ENCODE measurements around the gene GPR137.

DNA sequence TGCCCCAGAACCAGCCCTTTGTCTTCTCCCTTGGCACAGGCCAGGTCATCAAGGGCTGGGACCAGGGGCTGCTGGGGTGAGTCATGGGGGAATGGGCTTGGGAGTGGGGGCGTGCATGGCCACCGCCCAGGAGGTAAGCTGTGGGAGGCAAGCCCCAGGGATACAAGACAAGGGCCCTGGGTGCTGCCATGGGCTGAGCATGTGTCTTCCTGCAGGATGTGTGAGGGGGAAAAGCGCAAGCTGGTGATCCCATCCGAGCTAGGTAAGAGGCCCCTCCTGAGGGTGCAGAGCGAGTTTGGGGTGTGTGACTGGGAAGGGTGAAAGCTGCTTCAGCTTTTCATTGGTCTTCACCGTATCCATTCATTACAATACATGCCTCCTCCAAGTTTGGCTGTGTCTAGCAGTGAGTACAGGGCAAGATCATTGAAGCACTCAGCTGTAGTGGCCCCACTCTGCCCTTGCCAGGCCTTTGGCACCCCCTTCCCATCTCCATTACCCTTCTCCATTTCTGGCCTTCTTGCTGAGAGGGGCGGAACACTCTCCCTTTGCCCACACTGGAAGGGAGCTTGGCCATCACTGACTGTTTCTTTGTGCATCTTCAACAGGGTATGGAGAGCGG, 42.3 kb upstream of the GPR137 start:
- TF ChIP-seq EP300 (IDR thresholded peaks at IDR 0.05; ENCODE audit: borderline replicate concordance): no peak
- no peak for TF ChIP-seq RAD21 (IDR thresholded peaks at IDR 0.05; ENCODE audit: low read depth)
- no peak for TF ChIP-seq MAX (IDR thresholded peaks at IDR 0.05)
- TF ChIP-seq USF1 (IDR thresholded peaks at IDR 0.05): no peak
- no peak for TF ChIP-seq TAF1 (IDR thresholded peaks at IDR 0.05; ENCODE audit: low read depth)
- no peak for TF ChIP-seq ZBTB7A (IDR thresholded peaks at IDR 0.05; ENCODE audit: low read depth)
- no peak for TF ChIP-seq TEAD4 (IDR thresholded peaks at IDR 0.05)
- TF ChIP-seq YY1 (IDR thresholded peaks at IDR 0.05; ENCODE audit: low read depth): no peak
